CD14-positive monocyte (primary cell): Measurements from ENCODE around the gene DIS3L2. TPM values are rescaled to one million over a fixed set of nuclear protein-coding genes. Genes with fewer than 3 reads are reported as not detected.

Source experiments
- DNase-seq, 3 donors: peaks; one replicate each; pipeline ENCODE4 v3.0.0-alpha.2; 2011 to 2022
- H2AFZ ChIP-seq: 2 replicates; pipeline ENCODE4 v1.6.0; 2012; ENCODE audit warnings: mild to moderate bottlenecking, low read depth, low read length, inconsistent platforms; ENCODE audit not compliant: insufficient read depth, poor library complexity, severe bottlenecking
- H3K27ac ChIP-seq, 2 donors: 1 replicate in 1 of 2; 2 replicates in 1 of 2; pipeline ENCODE4 v1.5.1; 2012 to 2013; ENCODE audit warnings: low read length in 2 of 2, control low read depth in 1 of 2, inconsistent platforms in 1 of 2, low read depth in 1 of 2, mild to moderate bottlenecking in 1 of 2
- H3K27me3 ChIP-seq, 2 donors: one replicate each; pipeline versions ENCODE4 v1.6.0 to v1.6.1; 2011 to 2013; ENCODE audit warnings: low read length in 2 of 2; ENCODE audit not compliant: control insufficient read depth in 2 of 2, insufficient read depth in 2 of 2
- H3K36me3 ChIP-seq, 2 donors: replicated peaks in 1 of 2; 1 replicate in 1 of 2; 2 replicates in 1 of 2; pipeline versions ENCODE4 v1.5.1 to v1.6.1; 2012 to 2013; ENCODE audit warnings: low read length in 2 of 2, control low read depth in 1 of 2, inconsistent platforms in 1 of 2, mild to moderate bottlenecking in 1 of 2; ENCODE audit not compliant: insufficient read depth in 2 of 2, control insufficient read depth in 1 of 2
- H3K4me1 ChIP-seq, 2 donors: 1 replicate in 1 of 2; 2 replicates in 1 of 2; pipeline versions ENCODE4 v1.5.1 to v1.6.1; 2012 to 2013; ENCODE audit warnings: low read length in 2 of 2, control low read depth in 1 of 2, inconsistent platforms in 1 of 2, mild to moderate bottlenecking in 1 of 2, moderate library complexity in 1 of 2; ENCODE audit not compliant: insufficient read depth in 2 of 2, control insufficient read depth in 1 of 2
- H3K4me2 ChIP-seq: replicated peaks from 2 replicates; pipeline ENCODE3; 2012; ENCODE audit warnings: low read length, moderate library complexity, mild to moderate bottlenecking; ENCODE audit not compliant: poor library complexity, severe bottlenecking; ENCODE audit errors: extremely low read depth
- H3K4me3 ChIP-seq, 3 experiments: fragments of 200-600 bp in 1 of 3; sonication (generic) in 1 of 3; replicated peaks in 1 of 3; 1 replicate in 2 of 3; 2 replicates in 1 of 3; pipeline ENCODE4 v1.5.1; 2011 to 2013; ENCODE audit warnings: low read length in 3 of 3, mild to moderate bottlenecking in 3 of 3, control low read depth in 2 of 3, low read depth in 2 of 3, inconsistent platforms in 1 of 3, moderate library complexity in 1 of 3
- H3K79me2 ChIP-seq: 2 replicates; pipeline ENCODE4 v1.6.0; 2012; ENCODE audit warnings: mild to moderate bottlenecking, control low read depth, inconsistent platforms, low read length, moderate library complexity; ENCODE audit not compliant: insufficient read depth
- H3K9ac ChIP-seq: 2 replicates; pipeline ENCODE4 v1.6.0; 2017; ENCODE audit warnings: low read length, mild to moderate bottlenecking; ENCODE audit not compliant: insufficient read depth, poor library complexity, severe bottlenecking
- H3K9me3 ChIP-seq, 2 donors: replicated peaks in 1 of 2; 1 replicate in 1 of 2; 2 replicates in 1 of 2; pipeline versions ENCODE4 v1.5.1 to v1.6.1; 2012 to 2013; ENCODE audit warnings: low read length in 2 of 2, control low read depth in 1 of 2; ENCODE audit not compliant: control insufficient read depth in 1 of 2, insufficient read depth in 1 of 2
- H4K20me1 ChIP-seq: 2 replicates; pipeline ENCODE4 v1.6.0; 2012; ENCODE audit warnings: mild to moderate bottlenecking, low read length, control low read depth, moderate library complexity; ENCODE audit not compliant: insufficient read depth
- H3K27ac Mint-ChIP-seq, 7 donors: one replicate each; pipeline ENCODE4 v1.8.0; 2020; ENCODE audit warnings: mild to moderate bottlenecking in 7 of 7, mixed read lengths in 7 of 7, moderate library complexity in 6 of 7, inconsistent platforms in 2 of 7
- H3K27me3 Mint-ChIP-seq, 3 donors: one replicate each; pipeline ENCODE4 v1.8.0; 2021 to 2022; ENCODE audit warnings: low read depth in 3 of 3, mild to moderate bottlenecking in 3 of 3, mixed read lengths in 3 of 3, moderate library complexity in 3 of 3, inconsistent platforms in 1 of 3
- H3K36me3 Mint-ChIP-seq, 2 donors: one replicate each; pipeline ENCODE4 v1.8.0; 2020; ENCODE audit warnings: mixed read lengths in 2 of 2, inconsistent platforms in 1 of 2, mild to moderate bottlenecking in 1 of 2
- H3K4me1 Mint-ChIP-seq: one replicate; pipeline ENCODE4 v1.8.0; 2020; ENCODE audit warnings: mild to moderate bottlenecking, mixed read lengths
- H3K4me3 Mint-ChIP-seq, 2 donors: one replicate each; pipeline ENCODE4 v1.8.0; 2020; ENCODE audit warnings: mild to moderate bottlenecking in 2 of 2, mixed read lengths in 2 of 2, moderate library complexity in 1 of 2
- H3K9me3 Mint-ChIP-seq, 7 donors: one replicate each; pipeline ENCODE4 v1.8.0; 2020 to 2022; ENCODE audit warnings: mixed read lengths in 7 of 7, mild to moderate bottlenecking in 6 of 7, moderate library complexity in 6 of 7, inconsistent platforms in 2 of 7
- CTCF ChIP-seq: fragments of 200-600 bp; IDR thresholded peaks from one replicate; pipeline ENCODE4 v1.8.0; 2022; ENCODE audit warnings: antibody characterized with exemption, mild to moderate bottlenecking
- WGBS: methylation state at CpG from one replicate; pipeline ENCODE4 v1.1.5; 2013; ENCODE audit warnings: missing lambda C conversion rate; ENCODE audit not compliant: insufficient coverage; 5-methylcytosine and 5-hydroxymethylcytosine counted together
- intact Hi-C, 2 donors: fragments of 100-400 bp; cut with micrococcal nuclease; formaldehyde crosslinking; loops; one replicate each; pipeline versions ENCODE4 v1.15.0 to v1.15.1; 2023
- polyA plus RNA-seq, 3 donors: library from polyadenylated mRNA; depleted of rRNA in 1 of 3; unstranded in 2 of 3; stranded (reverse) in 1 of 3; fragments of 300-500 nt in 2 of 3; fragments of >200 nt in 1 of 3; fragmentation: Illumina TruSeq in 2 of 3; gene quantifications; 1 replicate in 2 of 3; 2 replicates in 1 of 3; pipeline ENCODE4 v1.2.3, GENCODE V29; 2012 to 2021

Gene DIS3L2
- polyA plus RNA-seq, 3 donors = 6.0 to 21.7 (median 6.4) TPM

DNA sequence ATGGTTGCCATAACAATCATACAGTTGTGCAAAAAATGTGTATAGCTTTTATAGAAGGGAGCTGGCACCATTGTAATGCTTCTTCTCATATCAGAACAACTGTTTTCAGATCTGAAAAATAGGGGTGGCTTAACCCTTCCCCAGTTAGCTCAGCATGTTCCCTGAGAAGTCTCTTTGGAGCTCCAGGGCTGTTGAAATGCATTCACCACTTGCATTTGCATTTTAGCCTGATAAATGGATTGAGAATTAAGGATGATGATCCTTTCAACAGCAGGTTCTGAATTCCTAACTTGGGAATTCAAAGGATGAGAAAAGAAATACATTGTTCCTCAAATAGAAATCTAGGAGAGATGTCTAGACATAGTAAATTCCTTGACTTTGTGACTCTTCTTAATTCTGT, 235.3 kb downstream of the DIS3L2 start:
- no peaks in the 10 kb centered on the region for H4K20me1 ChIP-seq
- no peak overlapping the region for H3K27ac Mint-ChIP-seq
- no peak for TF ChIP-seq CTCF
- intact Hi-C loops = no loop called here
- no peak overlapping the region for H3K4me3 ChIP-seq
- H3K27ac ChIP-seq = no peak overlapping the region
- no peaks in the 10 kb centered on the region for H3K27me3 Mint-ChIP-seq
- no peak overlapping the region for H3K4me2 ChIP-seq
- no peaks in the 10 kb centered on the region for H3K4me1 ChIP-seq
- H3K36me3 Mint-ChIP-seq = peaks cover 27 to 32% of the 10 kb centered on the region in 2 donors
- peaks cover 5 to 19% (median 10%) of the 10 kb centered on the region in 7 donors for H3K9me3 Mint-ChIP-seq
- peaks cover 0 to 19% of the 10 kb centered on the region in 2 donors for H3K36me3 ChIP-seq
- H3K27me3 ChIP-seq = no peaks in the 10 kb centered on the region
- no peak for DNase-seq
- peaks cover 0 to 4% of the 10 kb centered on the region in 2 donors for H3K9me3 ChIP-seq
- no peak overlapping the region for H3K4me3 Mint-ChIP-seq
- H2AFZ ChIP-seq = no peak overlapping the region
- no peaks in the 10 kb centered on the region for H3K4me1 Mint-ChIP-seq
- H3K9ac ChIP-seq = no peak overlapping the region
- H3K79me2 ChIP-seq = no peaks in the 10 kb centered on the region

GRCh38 chr2:232200195-232200594, 238.7 kb downstream of the DIS3L2 start:
- Mint-ChIP-seq H3K27ac (no peak overlapping the region), H3K4me1 (no peaks in the 10 kb centered on the region), H3K9me3 (peaks cover 0 to 4% (median 0%) of the 10 kb centered on the region in 7 donors), H3K27me3 (no peaks in the 10 kb centered on the region), H3K36me3 (peaks cover 25 to 34% of the 10 kb centered on the region in 2 donors), H3K4me3 (no peak overlapping the region)
- no peaks in the 10 kb centered on the region for H3K9me3 ChIP-seq
- H3K4me3 ChIP-seq = no peak overlapping the region
- H3K4me1 ChIP-seq = no peaks in the 10 kb centered on the region
- H3K27me3 ChIP-seq = no peaks in the 10 kb centered on the region
- H3K79me2 ChIP-seq = no peaks in the 10 kb centered on the region
- no peaks in the 10 kb centered on the region for H4K20me1 ChIP-seq
- DNase-seq = no peak
- no peak overlapping the region for H3K27ac ChIP-seq
- intact Hi-C loops = no loop called here
- no peak overlapping the region for H3K4me2 ChIP-seq
- H2AFZ ChIP-seq = no peak overlapping the region
- H3K9ac ChIP-seq = no peak overlapping the region
- 100% methylated on average over 1 of the region's 2 CpGs for WGBS
- H3K36me3 ChIP-seq = peaks cover 0 to 8% of the 10 kb centered on the region in 2 donors
- TF ChIP-seq CTCF = no peak
